Measurements from ENCODE around the gene OAF. TPM values are rescaled to one million over a fixed set of nuclear protein-coding genes. Genes with fewer than 3 reads are reported as not detected.

OAF gene
- total RNA-seq, 2 donors from 2014 or later, result 14.5 to 17.4 TPM

DNA sequence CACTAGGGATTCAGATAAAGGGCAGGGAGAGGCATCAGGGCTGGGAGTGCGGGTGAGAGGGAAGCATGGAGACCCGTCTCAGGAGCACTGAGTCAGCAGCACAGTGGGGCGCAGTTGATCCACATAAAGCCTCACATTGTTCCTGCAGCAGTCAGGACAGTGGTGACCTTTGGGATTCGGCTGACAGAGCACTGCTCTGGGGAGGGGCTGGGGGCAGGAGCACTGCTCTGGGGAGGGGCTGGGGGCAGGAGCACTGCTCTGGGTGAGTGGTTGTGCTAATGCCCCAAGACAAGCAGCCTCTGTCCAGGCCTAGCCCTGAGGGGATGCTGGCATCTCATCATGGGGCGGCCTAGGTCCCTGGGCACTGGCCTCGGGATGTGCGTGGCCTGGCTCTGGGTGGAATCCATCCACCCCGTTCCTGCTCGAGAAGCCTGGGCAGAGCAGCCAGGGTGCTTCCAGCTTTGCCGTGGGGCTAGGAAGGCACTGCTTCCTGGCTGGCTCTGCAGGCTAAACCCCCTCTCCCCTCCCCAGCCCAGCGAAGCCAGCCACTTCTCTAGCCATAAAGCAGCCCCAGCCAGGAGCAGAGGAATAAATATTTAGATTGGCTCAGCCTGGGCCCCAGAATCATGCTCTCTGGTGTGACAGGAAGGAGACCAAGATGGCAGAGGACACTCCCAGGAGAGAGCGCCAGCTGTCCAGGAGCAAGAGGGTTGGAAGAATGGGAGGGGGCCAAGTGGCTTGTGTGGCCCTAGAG, 7.3 kb downstream of the OAF start:
- Histone ChIP-seq H3K4me1 (replicated peaks) (peaks cover 10% of the 10 kb centered on the region), H3K27me3 (replicated peaks; ENCODE audit: insufficient read depth) (no peaks in the 10 kb centered on the region), H3K27ac (peak overlapping the region; percentile 19 to 27), H3K9me3 (no peaks in the 10 kb centered on the region), H3K4me3 (no peak overlapping the region), H3K36me3 (no peaks in the 10 kb centered on the region)
- TF ChIP-seq POLR2AphosphoS5 (IDR thresholded peaks at IDR 0.05), result peak; percentile 50
- TF ChIP-seq, protein P1, sequence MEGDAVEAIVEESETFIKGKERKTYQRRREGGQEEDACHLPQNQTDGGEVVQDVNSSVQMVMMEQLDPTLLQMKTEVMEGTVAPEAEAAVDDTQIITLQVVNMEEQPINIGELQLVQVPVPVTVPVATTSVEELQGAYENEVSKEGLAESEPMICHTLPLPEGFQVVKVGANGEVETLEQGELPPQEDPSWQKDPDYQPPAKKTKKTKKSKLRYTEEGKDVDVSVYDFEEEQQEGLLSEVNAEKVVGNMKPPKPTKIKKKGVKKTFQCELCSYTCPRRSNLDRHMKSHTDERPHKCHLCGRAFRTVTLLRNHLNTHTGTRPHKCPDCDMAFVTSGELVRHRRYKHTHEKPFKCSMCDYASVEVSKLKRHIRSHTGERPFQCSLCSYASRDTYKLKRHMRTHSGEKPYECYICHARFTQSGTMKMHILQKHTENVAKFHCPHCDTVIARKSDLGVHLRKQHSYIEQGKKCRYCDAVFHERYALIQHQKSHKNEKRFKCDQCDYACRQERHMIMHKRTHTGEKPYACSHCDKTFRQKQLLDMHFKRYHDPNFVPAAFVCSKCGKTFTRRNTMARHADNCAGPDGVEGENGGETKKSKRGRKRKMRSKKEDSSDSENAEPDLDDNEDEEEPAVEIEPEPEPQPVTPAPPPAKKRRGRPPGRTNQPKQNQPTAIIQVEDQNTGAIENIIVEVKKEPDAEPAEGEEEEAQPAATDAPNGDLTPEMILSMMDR (IDR thresholded peaks at IDR 0.05), result no peak
- intact Hi-C loops (cut with DNase I), result no loop called here
- peak; percentile 58 for DNase-seq (ENCODE audit: low spot score)
- 36% methylated on average over 11 of the region's 12 CpGs for WGBS

DNA sequence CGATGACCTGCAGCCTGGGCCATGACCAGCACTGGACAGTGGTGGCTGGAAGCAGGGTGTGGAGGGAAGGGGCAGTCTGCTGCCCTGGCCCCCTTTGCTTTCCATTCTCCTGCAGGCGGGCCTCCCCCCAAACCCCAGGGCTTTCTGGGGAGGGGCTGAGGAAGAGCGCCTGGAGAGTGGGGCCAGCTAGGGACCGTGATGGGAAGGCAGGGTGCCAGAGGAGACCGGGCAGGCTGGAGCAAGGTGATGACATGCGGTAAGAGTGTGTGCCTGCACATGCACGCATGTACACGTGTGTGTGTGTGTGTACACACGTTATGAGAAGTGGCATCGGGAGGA, 7.8 kb downstream of the OAF start:
- intact Hi-C loops (cut with DNase I), result no loop called here
- 32% methylated on average over 10 of the region's 10 CpGs for WGBS

DNA sequence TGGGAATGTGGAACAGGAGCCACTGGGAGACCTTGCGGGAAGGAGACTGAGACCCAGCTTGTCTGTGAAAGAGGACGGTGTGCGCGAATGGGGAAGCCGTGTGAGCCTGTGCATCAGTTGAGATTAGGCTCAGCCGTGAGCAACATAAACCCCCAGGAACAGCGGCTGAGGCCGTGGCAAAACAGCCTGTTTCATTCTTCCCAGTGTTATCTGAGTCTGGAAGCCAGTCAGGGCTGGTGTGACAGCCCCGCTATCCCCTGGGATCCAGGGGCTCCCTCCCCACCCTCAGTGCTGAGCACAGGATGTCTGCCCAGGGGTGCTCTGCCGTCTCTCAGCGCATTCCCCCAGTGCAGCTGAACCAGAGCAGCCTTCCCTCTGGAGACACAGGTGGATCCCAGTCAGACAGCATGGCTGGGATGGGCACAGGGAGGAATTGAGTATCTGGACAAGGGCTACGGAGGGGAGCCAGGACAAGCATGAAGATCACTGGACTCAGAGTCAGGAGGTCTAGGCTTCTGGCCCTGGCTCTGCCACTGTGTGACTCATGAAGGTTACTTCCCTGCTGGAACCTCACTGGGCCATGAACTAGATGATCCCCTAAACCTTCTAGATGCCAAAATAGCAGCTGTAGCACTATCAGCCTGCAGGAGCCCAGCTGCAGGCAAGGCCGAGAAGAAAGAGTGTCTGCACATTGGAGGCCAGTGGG, 8.6 kb downstream of the OAF start:
- DNase-seq (ENCODE audit: low spot score), result no peak
- Histone ChIP-seq H3K27me3 (replicated peaks; ENCODE audit: insufficient read depth) (no peaks in the 10 kb centered on the region), H3K9me3 (no peaks in the 10 kb centered on the region), H3K4me1 (replicated peaks) (peaks cover 10% of the 10 kb centered on the region), H3K36me3 (no peaks in the 10 kb centered on the region), H3K4me3 (no peak overlapping the region), H3K27ac (peak overlapping the region; percentile 19 to 27)
- no peak for TF ChIP-seq POLR2A (IDR thresholded peaks at IDR 0.05)
- TF ChIP-seq, protein P1 (IDR thresholded peaks at IDR 0.05), result no peak
- TF ChIP-seq POLR2AphosphoS5 (IDR thresholded peaks at IDR 0.05), result no peak
- WGBS, result 79% methylated on average over 13 of the region's 13 CpGs
- intact Hi-C loops (cut with DNase I), result no loop called here

More for the DNA sequence above, 7.8 kb downstream of the OAF start:
- no peak overlapping the region for H3K4me3 ChIP-seq
- TF ChIP-seq, protein P1 (IDR thresholded peaks at IDR 0.05), result no peak
- TF ChIP-seq POLR2A (IDR thresholded peaks at IDR 0.05), result no peak
- no peak for TF ChIP-seq POLR2AphosphoS5 (IDR thresholded peaks at IDR 0.05)
- H3K4me1 ChIP-seq (replicated peaks), result peaks cover 10% of the 10 kb centered on the region
- DNase-seq (ENCODE audit: low spot score), result no peak
- H3K27ac ChIP-seq, result peak overlapping the region; percentile 19 to 27
- no peaks in the 10 kb centered on the region for H3K36me3 ChIP-seq
- H3K9me3 ChIP-seq, result no peaks in the 10 kb centered on the region
- no peaks in the 10 kb centered on the region for H3K27me3 ChIP-seq (replicated peaks; ENCODE audit: insufficient read depth)

DNA sequence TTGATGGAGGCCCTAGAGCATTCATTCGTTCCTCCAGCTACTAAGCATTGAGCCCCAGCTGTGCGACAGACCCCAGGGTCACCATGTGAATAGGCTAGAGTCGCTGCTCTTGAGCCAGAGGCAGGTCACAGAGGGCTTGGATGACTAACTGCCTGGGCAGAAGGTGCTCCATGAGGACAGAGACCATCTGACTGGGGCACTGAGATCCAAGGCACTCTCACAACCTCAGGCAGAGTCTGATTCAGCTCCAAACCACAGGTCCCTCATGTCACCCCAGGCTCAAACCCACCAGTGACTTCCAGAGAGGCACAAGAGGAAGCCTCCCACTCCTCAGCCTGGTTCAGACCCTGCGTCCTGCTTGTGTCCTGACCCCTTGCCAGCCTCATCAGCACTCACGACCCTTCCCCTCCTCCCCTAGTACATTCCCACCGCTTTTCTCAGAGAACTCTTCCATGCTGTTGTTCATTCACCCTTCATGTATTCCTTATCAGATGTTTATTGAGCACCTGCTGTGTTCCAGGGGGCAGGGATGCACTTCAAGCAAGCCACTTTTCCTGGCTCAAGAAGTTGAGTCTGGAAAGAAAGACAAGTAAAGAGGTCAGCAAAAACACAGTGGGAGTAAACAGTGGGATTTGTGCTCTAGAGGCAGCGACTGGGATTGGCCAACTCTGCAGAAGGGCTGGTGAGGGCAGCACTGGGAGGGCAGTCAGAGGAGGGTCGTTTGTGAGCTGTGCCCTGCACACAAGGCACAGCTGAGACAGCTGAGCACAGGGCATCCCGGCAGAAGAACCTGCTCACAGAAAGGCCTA, 9.3 kb downstream of the OAF start:
- H3K4me3 ChIP-seq, result no peak overlapping the region
- intact Hi-C loops (cut with DNase I), result no loop called here
- H3K4me1 ChIP-seq (replicated peaks), result peaks cover 10% of the 10 kb centered on the region
- TF ChIP-seq, protein P1 (IDR thresholded peaks at IDR 0.05), result no peak
- no peak for TF ChIP-seq POLR2A (IDR thresholded peaks at IDR 0.05)
- no peak for TF ChIP-seq POLR2AphosphoS5 (IDR thresholded peaks at IDR 0.05)
- no peaks in the 10 kb centered on the region for H3K27me3 ChIP-seq (replicated peaks; ENCODE audit: insufficient read depth)
- no peak for DNase-seq (ENCODE audit: low spot score)
- WGBS, result 80% methylated on average over 9 of the region's 9 CpGs
- no peaks in the 10 kb centered on the region for H3K9me3 ChIP-seq
- no peaks in the 10 kb centered on the region for H3K36me3 ChIP-seq
- H3K27ac ChIP-seq, result no peak overlapping the region
